OCI-M2 (cell line): Measurements from ENCODE around the gene BMPR1B.

Experiments
- DNase-seq: peaks from one replicate; lab custom pipeline; 2025; ENCODE audit not compliant: unreplicated experiment; lab: John Stamatoyannopoulos, UW

The BMPR1B gene

DNA sequence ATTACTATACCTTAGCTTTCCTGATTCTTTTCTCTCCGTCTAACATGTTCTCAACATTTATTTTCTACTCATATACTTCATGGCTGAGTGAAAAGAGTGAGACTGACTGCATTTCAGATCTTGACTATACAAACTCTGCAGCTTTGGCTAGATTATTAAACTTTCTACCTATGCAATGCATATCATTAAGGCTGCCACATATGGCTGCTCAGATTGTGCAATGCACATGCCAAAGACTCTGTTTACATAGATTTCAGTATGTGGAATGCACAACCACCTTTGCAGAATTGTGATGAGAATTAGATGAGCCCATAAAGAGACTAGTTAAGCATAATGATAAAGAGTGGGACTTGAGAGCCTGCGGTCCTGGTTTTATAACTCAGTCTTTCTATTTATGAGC is 196.5 kb downstream of the BMPR1B start:
- no peak for DNase-seq

DNA sequence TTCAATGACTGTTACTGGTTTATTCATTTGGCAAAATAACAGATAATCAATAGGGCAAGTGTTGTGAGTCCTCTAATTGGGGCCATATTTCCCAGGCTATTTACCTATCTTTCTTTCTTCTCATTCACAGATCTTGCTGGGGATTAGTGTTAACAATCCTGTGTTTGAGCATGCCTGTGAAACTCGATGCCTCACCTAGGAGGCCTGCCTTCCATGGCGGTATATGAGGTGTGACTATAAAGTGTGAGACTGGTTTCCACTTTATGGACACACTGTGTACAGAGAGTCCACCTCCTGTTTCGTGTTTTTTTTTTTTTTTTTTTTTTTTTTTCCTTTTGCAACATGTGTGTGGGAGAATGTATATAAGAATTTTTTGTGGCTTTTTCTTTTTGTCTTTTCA is 199.3 kb downstream of the BMPR1B start:
- DNase-seq: no peak

- DNase-seq: no peak
Measured at GRCh38 chr4:94959307-94959706, 201.6 kb downstream of the BMPR1B start.

GRCh38 chr4:94960708-94961107 is 203.0 kb downstream of the BMPR1B start:
- no peak for DNase-seq

- no peak for DNase-seq
Measured at GRCh38 chr4:94961420-94961819, 203.7 kb downstream of the BMPR1B start.

DNA sequence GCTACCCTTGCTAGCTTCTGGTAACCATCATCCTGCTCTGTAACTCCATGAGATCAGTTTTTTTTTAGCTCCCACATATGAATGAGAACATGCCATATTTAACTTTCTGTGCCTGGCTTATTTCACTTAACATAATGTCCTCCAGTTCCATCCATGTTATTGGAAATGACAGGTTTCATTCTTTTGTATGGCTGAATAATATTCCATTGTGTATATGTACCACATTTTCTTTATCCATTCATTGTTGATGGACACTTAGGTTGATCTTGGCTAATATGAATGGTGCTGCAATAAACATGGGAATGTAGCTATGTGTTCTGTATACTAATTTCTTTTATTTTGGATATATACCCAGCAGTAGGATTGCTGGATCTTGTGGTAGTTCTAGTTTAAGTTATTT is 204.7 kb downstream of the BMPR1B start:
- DNase-seq: no peak

- DNase-seq: no peak
Measured at GRCh38 chr4:94965852-94966251, 208.1 kb downstream of the BMPR1B start.

DNA sequence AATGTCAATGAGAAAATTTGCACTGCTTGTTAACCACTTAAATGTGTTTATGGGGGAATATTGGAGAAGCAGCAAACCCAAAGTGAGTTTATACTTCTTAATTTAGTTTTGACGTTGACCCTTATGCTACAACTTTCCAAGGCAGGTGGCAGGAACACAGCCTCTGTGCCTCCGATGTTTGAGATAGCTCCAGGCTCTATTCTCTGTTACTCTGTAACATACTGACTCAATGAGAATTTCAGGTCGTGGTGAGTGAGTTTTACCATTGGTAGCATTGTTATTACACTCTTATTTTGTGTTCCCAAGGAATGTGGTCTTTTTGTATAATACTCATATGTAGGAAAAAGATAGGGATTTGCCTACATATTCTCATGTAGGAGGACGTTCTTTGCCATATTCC is 210.7 kb downstream of the BMPR1B start:
- DNase-seq: no peak

GRCh38 chr4:94970650-94971049 is 212.9 kb downstream of the BMPR1B start:
- no peak for DNase-seq

- DNase-seq: no peak
Measured at GRCh38 chr4:94974773-94975172, 217.0 kb downstream of the BMPR1B start.

DNA sequence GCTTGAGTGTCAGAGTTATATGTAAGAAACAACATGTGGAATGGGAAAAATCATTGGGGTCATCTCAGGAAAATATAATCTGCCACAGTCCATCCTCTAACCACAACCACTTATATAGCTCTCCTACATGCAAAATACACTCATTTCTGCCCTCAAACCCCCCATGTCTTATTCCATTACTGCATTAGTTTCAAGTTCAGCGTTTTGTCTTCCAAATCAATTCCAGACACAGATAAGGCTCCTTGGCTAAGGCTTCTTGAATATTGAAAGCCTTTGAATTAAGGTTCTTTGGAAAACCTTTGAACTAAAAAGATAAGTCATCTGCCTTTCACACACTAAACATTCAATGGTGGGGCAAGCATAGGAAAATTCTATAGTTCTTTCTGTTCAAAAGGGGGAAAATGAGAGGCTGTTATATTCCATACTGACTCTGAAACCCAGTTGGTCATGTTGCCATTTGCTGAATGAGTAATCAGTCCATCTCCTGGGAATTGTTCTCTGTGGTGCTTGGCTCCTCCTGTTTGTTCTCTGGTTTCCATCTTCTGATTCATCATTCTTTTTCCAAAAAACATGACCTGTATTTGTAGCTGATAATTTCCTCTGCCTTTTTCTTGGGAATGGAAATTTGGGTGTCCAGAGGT is 218.7 kb downstream of the BMPR1B start:
- DNase-seq: no peak

DNA sequence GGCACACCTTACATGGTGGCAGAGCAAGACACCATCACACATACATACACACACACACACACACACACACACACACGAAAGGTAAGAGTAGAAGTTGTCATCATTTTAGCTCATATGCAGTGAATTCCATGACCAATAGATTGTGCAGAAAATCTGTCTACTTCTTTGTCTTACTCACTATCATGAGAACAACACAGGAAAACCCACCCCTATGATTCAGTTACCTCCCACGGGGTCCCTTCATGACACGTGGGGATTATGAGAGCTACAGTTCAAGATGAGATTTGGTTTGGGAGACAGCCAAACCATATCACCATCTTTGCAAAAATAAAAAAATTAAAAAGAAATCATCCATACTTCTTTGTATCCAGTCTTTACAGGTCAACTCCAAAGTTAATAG is 221.1 kb downstream of the BMPR1B start:
- DNase-seq: no peak

GRCh38 chr4:94979621-94980020 is 221.9 kb downstream of the BMPR1B start:
- DNase-seq: no peak

- DNase-seq: no peak
Measured at GRCh38 chr4:94995684-94996394, 238.1 kb downstream of the BMPR1B start.

GRCh38 chr4:95000076-95000648 is 242.4 kb downstream of the BMPR1B start:
- no peak for DNase-seq

DNA sequence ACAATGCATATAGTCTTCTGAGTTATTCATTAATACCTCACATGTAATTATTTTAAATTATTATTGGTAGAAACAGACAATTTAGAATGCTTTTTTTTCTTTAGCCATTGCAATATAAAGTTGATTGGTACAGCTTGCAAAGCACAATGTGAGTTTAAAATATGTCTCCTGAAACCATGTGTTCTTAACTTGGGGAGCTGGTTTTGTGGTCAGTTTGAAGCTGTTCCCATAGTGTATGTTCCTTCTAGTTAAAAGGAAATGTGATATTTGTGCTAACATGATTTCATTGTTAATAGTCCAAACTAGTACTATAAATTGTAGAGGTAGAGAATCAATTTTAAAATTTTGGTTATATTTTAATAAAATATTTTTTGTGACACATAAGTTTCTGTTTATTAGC is 247.2 kb downstream of the BMPR1B start:
- no peak for DNase-seq

DNA sequence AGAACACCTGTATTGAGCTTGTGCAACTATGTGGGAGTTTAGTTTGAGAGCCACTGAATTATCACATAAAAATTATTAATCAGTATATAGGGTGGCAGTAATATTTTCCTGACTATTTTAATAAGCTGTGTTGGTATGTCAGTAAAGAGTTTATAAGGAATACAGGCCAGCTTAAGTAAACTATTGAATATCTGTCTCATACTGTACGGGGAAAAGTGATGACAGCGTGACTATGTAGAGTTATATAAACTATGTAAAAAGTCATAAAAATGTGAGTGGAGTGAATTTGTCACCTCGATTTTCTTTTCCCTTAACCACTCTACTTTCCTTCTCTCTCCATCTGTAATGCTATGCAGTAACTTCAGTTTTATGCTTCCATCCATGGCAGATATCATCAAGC is 250.2 kb downstream of the BMPR1B start:
- no peak for DNase-seq

DNA sequence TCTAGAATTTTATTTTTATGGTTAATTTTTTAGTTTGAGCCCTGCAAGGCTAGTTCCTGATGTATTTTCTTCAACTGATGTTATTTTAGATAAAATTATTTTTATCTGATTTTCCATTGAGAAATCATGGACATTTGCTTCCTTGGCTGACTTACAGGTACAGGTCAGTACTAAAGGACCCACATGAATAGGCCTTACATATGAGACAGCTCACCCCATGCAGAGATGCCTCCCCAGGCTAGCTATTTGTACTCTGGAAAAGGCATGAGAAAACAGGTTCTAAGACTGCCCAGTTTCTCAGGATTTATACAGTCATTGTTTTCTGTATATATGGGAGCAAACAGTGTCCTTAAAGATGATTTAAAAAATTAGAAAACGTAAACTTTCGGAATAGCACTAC is 255.5 kb downstream of the BMPR1B start:
- DNase-seq: no peak

DNA sequence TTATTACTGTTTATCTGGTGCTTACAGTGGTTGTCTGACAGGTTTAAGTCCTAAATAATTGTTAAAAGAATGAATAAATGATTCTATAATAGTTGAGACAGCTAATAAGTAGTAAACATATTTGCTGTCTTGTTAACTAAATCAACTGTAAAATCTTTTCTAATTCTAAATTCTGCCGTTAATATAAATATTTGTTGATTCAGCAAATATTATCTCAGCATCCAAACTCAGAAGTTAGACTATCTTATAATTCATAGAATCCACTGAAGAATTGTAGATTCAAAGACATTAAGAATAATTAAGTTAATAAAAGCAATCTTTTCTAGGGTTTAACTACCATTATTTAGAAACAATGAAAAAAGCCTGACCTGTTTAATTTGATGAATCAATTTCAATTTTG is 256.3 kb downstream of the BMPR1B start:
- DNase-seq: no peak

GRCh38 chr4:95017305-95018064 is 259.7 kb downstream of the BMPR1B start:
- no peak for DNase-seq

GRCh38 chr4:95018785-95019184 is 261.0 kb downstream of the BMPR1B start:
- no peak for DNase-seq

GRCh38 chr4:95020521-95020920 is 262.8 kb downstream of the BMPR1B start:
- no peak for DNase-seq
